ENCODE results near the gene SNED1.

- TF ChIP-seq CTCF (conservative IDR thresholded peaks at IDR 0.05 in 1 of 2, IDR thresholded peaks at IDR 0.05 in 1 of 2; ENCODE audit: low read depth in 1 of 2, low read length in 2 of 2) (no peak), EZH2 (IDR thresholded peaks at IDR 0.05; ENCODE audit: low read length, missing control alignments) (no peak)
Observed at GRCh38 chr2:241037498-241037897, 39.1 kb downstream of the SNED1 start.
